ENCODE measurements around the gene P2RY4.

Gene P2RY4

DNA sequence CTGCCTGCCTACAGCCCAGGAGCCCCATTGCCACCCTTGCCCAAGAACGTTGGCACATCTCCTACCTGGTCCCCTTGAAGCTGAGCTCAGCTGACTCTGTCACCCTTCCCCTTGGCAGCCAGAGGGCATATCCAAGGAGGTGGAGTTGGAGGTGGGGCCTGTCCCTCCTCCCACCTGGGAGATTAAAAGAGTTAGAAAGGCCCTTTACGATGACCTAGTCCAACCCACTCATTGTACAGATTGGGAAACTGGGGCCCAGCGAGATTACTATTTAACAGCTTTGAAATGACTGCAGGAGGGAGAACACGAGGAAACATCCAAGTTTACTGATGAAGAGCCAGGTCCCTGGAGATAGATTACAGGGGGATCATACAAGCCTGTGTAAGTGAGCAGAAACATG is at the start of gene P2RY4:
Gene P2RY4, minus strand, starts transcription at position 101 of the 400 bp plus-strand sequence. CDS start 580 bp downstream, outside the sequence.
- TF ChIP-seq, protein P1, sequence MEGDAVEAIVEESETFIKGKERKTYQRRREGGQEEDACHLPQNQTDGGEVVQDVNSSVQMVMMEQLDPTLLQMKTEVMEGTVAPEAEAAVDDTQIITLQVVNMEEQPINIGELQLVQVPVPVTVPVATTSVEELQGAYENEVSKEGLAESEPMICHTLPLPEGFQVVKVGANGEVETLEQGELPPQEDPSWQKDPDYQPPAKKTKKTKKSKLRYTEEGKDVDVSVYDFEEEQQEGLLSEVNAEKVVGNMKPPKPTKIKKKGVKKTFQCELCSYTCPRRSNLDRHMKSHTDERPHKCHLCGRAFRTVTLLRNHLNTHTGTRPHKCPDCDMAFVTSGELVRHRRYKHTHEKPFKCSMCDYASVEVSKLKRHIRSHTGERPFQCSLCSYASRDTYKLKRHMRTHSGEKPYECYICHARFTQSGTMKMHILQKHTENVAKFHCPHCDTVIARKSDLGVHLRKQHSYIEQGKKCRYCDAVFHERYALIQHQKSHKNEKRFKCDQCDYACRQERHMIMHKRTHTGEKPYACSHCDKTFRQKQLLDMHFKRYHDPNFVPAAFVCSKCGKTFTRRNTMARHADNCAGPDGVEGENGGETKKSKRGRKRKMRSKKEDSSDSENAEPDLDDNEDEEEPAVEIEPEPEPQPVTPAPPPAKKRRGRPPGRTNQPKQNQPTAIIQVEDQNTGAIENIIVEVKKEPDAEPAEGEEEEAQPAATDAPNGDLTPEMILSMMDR (IDR thresholded peaks at IDR 0.05; ENCODE audit: control insufficient read depth, extremely low read depth, insufficient read depth) = no peak
- no peak for DNase-seq (ENCODE audit: low read depth)
- no peak within 1 kb of the TSS for H3K4me3 ChIP-seq (ENCODE audit: low read depth, low read length)

DNA sequence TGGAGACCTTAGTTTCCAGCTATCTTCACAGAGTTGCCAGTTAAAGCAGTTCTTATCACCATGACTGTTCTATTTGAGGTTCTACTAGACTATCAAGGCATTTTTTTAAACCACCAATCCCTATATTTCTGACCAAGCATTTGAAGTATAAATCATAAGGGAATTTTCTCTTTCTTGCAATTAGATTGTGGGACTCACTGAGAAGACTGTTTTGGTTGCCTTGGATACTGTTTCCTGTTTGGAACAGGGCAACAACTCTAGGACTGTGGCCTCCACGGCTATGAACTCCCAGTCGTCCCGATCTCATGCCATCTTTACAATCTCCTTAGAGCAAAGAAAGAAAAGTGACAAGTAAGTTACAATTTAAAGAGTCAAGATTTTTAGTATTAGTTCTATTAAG is 41.7 kb upstream of the P2RY4 start:
- no peak for DNase-seq (ENCODE audit: low read depth)
- TF ChIP-seq, protein P1 (IDR thresholded peaks at IDR 0.05; ENCODE audit: control insufficient read depth, extremely low read depth, insufficient read depth) = no peak
- H3K4me3 ChIP-seq (ENCODE audit: low read depth, low read length) = no peak overlapping the region

- H3K4me3 ChIP-seq (ENCODE audit: low read depth, low read length) = no peak overlapping the region
- DNase-seq (ENCODE audit: low read depth) = no peak
- TF ChIP-seq, protein P1 (IDR thresholded peaks at IDR 0.05; ENCODE audit: control insufficient read depth, extremely low read depth, insufficient read depth) = no peak
These were observed 33.6 kb upstream of the P2RY4 start for GRCh38 chrX:70293621-70294020.

DNA sequence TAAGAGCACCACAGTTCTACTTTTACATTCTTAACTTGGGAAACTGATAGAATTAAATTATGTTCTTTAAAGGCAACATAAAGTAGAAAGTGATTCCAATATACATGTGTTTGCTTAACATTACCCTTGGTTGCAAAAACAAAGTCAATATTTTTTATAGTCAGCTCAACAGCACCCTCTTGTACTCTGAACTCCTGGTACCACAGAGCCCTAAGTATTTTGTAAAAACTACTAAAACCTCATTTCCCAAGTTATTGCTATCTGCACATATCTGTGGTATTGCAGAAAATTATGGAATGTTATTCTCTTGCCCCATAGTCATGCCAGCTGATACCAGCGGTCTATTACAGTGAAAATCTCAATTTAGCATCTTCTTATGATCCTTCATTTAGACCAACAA is 32.8 kb upstream of the P2RY4 start:
- no peak for DNase-seq (ENCODE audit: low read depth)
- TF ChIP-seq, protein P1 (IDR thresholded peaks at IDR 0.05; ENCODE audit: control insufficient read depth, extremely low read depth, insufficient read depth) = no peak
- no peak overlapping the region for H3K4me3 ChIP-seq (ENCODE audit: low read depth, low read length)

- peak; percentile 58 for DNase-seq (ENCODE audit: low read depth)
- TF ChIP-seq, protein P1 (IDR thresholded peaks at IDR 0.05; ENCODE audit: control insufficient read depth, extremely low read depth, insufficient read depth) = no peak
- peak within 1 kb of the TSS; percentile 79 for H3K4me3 ChIP-seq (ENCODE audit: low read depth, low read length)
These were observed 30.1 kb upstream of the P2RY4 start, which contains the start of the genes KIF4A and PDZD11 for GRCh38 chrX:70289793-70290770. Gene KIF4A, plus strand, starts transcription at chrX:70290104. Its CDS starts 355 bp downstream, at chrX:70290459. Gene PDZD11, minus strand, starts transcription at chrX:70289927. Its CDS starts 586 bp downstream, at chrX:70289341.

- no peak for DNase-seq (ENCODE audit: low read depth)
- H3K4me3 ChIP-seq (ENCODE audit: low read depth, low read length) = peak overlapping the region; percentile 79
- TF ChIP-seq, protein P1 (IDR thresholded peaks at IDR 0.05; ENCODE audit: control insufficient read depth, extremely low read depth, insufficient read depth) = no peak
These were observed 29.3 kb upstream of the P2RY4 start for GRCh38 chrX:70289168-70289792.

Data from LNCaP clone FGC (cell line).